Measurements from ENCODE around the gene GART. TPM values are rescaled to one million over a fixed set of nuclear protein-coding genes. Genes with fewer than 3 reads are reported as not detected.

The GART gene
- total and polyA plus RNA-seq, 10 of the 15 experiments (the other 5 are each of a cell fraction or from before 2014, with no cell fraction given), result 44.7 to 178 (median 106) TPM

DNA sequence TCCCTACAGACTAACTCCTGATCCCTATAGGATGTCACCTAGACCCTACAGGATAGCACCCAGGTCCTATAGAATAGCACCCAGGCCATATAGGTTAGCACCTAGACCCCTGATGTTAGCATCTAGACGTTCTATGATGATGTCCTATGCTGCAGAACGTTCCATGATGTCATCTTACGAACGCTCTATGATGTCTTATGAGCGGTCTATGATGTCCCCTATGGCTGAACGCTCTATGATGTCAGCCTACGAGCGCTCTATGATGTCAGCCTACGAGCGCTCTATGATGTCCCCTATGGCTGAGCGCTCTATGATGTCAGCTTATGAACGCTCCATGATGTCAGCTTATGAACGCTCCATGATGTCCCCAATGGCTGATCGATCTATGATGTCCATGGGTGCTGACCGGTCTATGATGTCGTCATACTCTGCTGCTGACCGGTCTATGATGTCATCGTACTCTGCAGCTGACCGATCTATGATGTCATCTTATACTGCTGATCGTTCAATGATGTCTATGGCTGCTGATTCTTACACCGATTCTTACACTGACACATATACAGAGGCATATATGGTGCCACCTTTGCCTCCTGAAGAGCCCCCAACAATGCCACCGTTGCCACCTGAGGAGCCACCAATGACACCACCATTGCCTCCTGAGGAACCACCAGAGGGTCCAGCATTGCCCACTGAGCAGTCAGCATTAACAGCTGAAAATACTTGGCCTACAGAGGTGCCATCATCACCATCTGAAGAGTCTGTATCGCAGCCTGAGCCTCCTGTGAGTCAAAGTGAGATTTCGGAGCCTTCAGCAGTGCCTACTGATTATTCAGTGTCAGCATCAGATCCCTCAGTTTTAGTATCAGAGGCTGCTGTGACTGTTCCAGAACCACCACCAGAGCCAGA, 10.4 kb upstream of the GART start (continued):
- peak; percentile 41 for TF ChIP-seq ZBTB33 (IDR thresholded peaks at IDR 0.05)
- TF ChIP-seq PML (IDR thresholded peaks at IDR 0.05; ENCODE audit: low read length), result peak; percentile 41; the same call in 1 of the 2 replicates
- TF ChIP-seq MYB (IDR thresholded peaks at IDR 0.05; ENCODE audit: borderline replicate concordance, low read depth, low read length), result no peak

- Histone ChIP-seq H3K9ac (ENCODE audit: control insufficient read depth, insufficient read depth, low read length) (no peak overlapping the region), H4K20me1 (ENCODE audit: control insufficient read depth, insufficient read depth) (peaks cover 2% of the 10 kb centered on the region), H3K27ac (ENCODE audit: control insufficient read depth, insufficient read depth) (no peak overlapping the region), H3K79me2 (ENCODE audit: control insufficient read depth, insufficient read depth, low read length) (peaks cover 88% of the 10 kb centered on the region), H3K4me2 (ENCODE audit: control insufficient read depth, insufficient read depth) (no peak overlapping the region), H3K4me3 (no peak overlapping the region), H3K27me3 (replicated peaks in 1 of 2; ENCODE audit: control insufficient read depth in 2 of 2, insufficient read depth in 2 of 2, low read length in 1 of 2) (no peaks in the 10 kb centered on the region), H3K36me3 (ENCODE audit: control insufficient read depth in 2 of 2, insufficient read depth in 2 of 2, low read length in 1 of 2) (peaks cover 40 to 63% of the 10 kb centered on the region in 2 experiments), H3K9me3 (replicated peaks; ENCODE audit: control insufficient read depth, insufficient read depth, low read length) (peaks cover 21% of the 10 kb centered on the region; the same call in 2 of the 3 replicates), H3K4me1 (ENCODE audit: control insufficient read depth, insufficient read depth, low read length) (no peaks in the 10 kb centered on the region), H2AFZ (ENCODE audit: control insufficient read depth, low read depth, low read length) (no peak overlapping the region)
- in situ Hi-C loops (cut with MboI) (no loop called here), intact Hi-C loops (cut with micrococcal nuclease; ENCODE audit: unreplicated experiment) (no loop called here)
- no peak for DNase-seq (ENCODE audit: low read depth, low spot score)
- ChIA-PET CTCF (interaction anchor here (0.6 to 1.4 kb wide), 2 partner anchors 19 to 54 kb away, joined by 3 to 4 read pairs; no protein-coding TSS in a partner anchor), POLR2A (no interaction called here), RAD21 (ENCODE audit: unreplicated experiment) (no interaction called here), SMC1A (ENCODE audit: uncharacterized antibody, unreplicated experiment) (interaction anchor here (0.6 to 1.2 kb wide), 3 partner anchors 9 to 22 kb away, joined by 3 to 6 read pairs (median 4); partner anchors contain the start of gene SON)
- 100% methylated on average over 2 of the region's 2 CpGs for whole genome bisulfite sequencing (ENCODE audit: insufficient coverage, insufficient replicate concordance, low lambda C conversion rate, missing lambda C conversion rate)
- TF ChIP-seq ATF2 (IDR thresholded peaks at IDR 0.05; ENCODE audit: low read length), result 0 out of 2 replicates have a peak, but pooled peaks have one; percentile 0
- TF ChIP-seq ZNF24 (IDR thresholded peaks at IDR 0.05), result no peak
- TF ChIP-seq POLR2AphosphoS5 (IDR thresholded peaks at IDR 0.05; ENCODE audit: low read length), result peak; percentile 63
- BruUV-seq (replicated peaks), result no TSS peak
- ATAC-seq, result no peak
- no peak for FAIRE-seq
Observed at GRCh38 chr21:33551664-33552063, 9.7 kb upstream of the GART start.

Measured in GM12878 (cell line).